IMR-90 (cell line): Measurements from ENCODE around the gene AKAP12. TPM values are rescaled to one million over a fixed set of nuclear protein-coding genes. Genes with fewer than 3 reads are reported as not detected.

Experiments used
- ATAC-seq: fragments of 200-7000 bp; cut with Tn5 transposase; 2 replicates; pipeline ENCODE4 v1.9.1; 2020; ENCODE audit warnings: low read depth, mild to moderate bottlenecking, moderate library complexity
- BruUV-seq: library from RNA; stranded (reverse); fragments of 400-500 nt; replicated peaks from 2 replicates; lab custom pipeline; 2021; lab: Mats Ljungman, UMichigan
- CTCF ChIA-PET: fragments of 300-600 bp; formaldehyde crosslinking; extraction: SDS; loops from one replicate; lab custom pipeline; 2021; ENCODE audit warnings: antibody characterized with exemption; lab: Yijun Ruan, JAX
- POLR2A ChIA-PET: fragments of 300-600 bp; sonication (Branson Sonifier 250); formaldehyde crosslinking; loops from one replicate; lab custom pipeline; 2022; ENCODE audit warnings: antibody characterized with exemption; ENCODE audit not compliant: unreplicated experiment; lab: Charles Lee
- DNase-seq: peaks from one replicate; pipeline ENCODE4 v3.0.0; 2013
- H2AFZ ChIP-seq: replicated peaks from 2 replicates; pipeline ENCODE3; 2013; ENCODE audit warnings: low read length, mild to moderate bottlenecking; ENCODE audit not compliant: poor library complexity
- H2AK5ac ChIP-seq: 2 replicates; pipeline ENCODE4 v1.6.1; 2013; ENCODE audit warnings: low read depth, low read length, inconsistent platforms
- H2AK9ac ChIP-seq: replicated peaks from 2 replicates; pipeline ENCODE3; 2013; ENCODE audit warnings: mild to moderate bottlenecking, low read depth, low read length, moderate library complexity; ENCODE audit not compliant: poor library complexity
- H2BK120ac ChIP-seq: 2 replicates; pipeline ENCODE4 v1.6.1; 2013; ENCODE audit warnings: low read depth, low read length, inconsistent platforms
- H2BK15ac ChIP-seq: 3 replicates; pipeline ENCODE4 v1.6.1; 2013; ENCODE audit warnings: low read depth, low read length, inconsistent platforms
- H2BK20ac ChIP-seq: 2 replicates; pipeline ENCODE4 v1.6.1; 2013; ENCODE audit warnings: low read depth, mild to moderate bottlenecking, inconsistent platforms, low read length, moderate library complexity
- H2BK5ac ChIP-seq: 2 replicates; pipeline ENCODE4 v1.6.1; 2013; ENCODE audit warnings: mild to moderate bottlenecking, low read depth, low read length, inconsistent platforms; ENCODE audit not compliant: poor library complexity, severe bottlenecking
- H3K14ac ChIP-seq: replicated peaks from 2 replicates; pipeline ENCODE4 v1.6.1; 2013; ENCODE audit warnings: low read depth, low read length, inconsistent platforms
- H3K18ac ChIP-seq: 2 replicates; pipeline ENCODE4 v1.6.1; 2013; ENCODE audit warnings: low read depth, low read length, control low read depth
- H3K23ac ChIP-seq: 2 replicates; pipeline ENCODE4 v1.6.1; 2013; ENCODE audit warnings: low read depth, low read length, inconsistent platforms
- H3K27ac ChIP-seq: 2 replicates; pipeline ENCODE4 v1.5.1; 2013; ENCODE audit warnings: mild to moderate bottlenecking, control low read depth, low read length; ENCODE audit not compliant: insufficient read depth
- H3K27me3 ChIP-seq: 2 replicates; pipeline ENCODE4 v1.6.1; 2013; ENCODE audit warnings: low read length; ENCODE audit not compliant: control insufficient read depth, insufficient read depth
- H3K36me3 ChIP-seq: 2 replicates; pipeline ENCODE4 v1.6.1; 2013; ENCODE audit warnings: low read length, mixed read lengths; ENCODE audit not compliant: control insufficient read depth, insufficient read depth
- H3K4ac ChIP-seq: 2 replicates; pipeline ENCODE4 v1.6.1; 2013; ENCODE audit warnings: low read depth, low read length, inconsistent platforms
- H3K4me1 ChIP-seq: 2 replicates; pipeline ENCODE4 v1.6.1; 2013; ENCODE audit warnings: low read length, mixed read lengths; ENCODE audit not compliant: control insufficient read depth, insufficient read depth
- H3K4me2 ChIP-seq: 2 replicates; pipeline ENCODE4 v1.6.1; 2013; ENCODE audit warnings: low read depth, mild to moderate bottlenecking, control low read depth, low read length, moderate library complexity
- H3K4me3 ChIP-seq: 2 replicates; pipeline ENCODE4 v1.5.1; 2013; ENCODE audit warnings: low read depth, mild to moderate bottlenecking, control low read depth, low read length, moderate library complexity; ENCODE audit not compliant: insufficient read depth
- H3K56ac ChIP-seq: 2 replicates; pipeline ENCODE4 v1.6.1; 2013; ENCODE audit warnings: low read length, inconsistent platforms; ENCODE audit not compliant: insufficient read depth; ENCODE audit errors: extremely low read depth
- H3K79me1 ChIP-seq, 2 experiments: 2 replicates each; pipeline ENCODE4 v1.6.1; 2013; ENCODE audit warnings: low read length in 2 of 2, inconsistent platforms in 1 of 2, low read depth in 1 of 2
- H3K9ac ChIP-seq: 2 replicates; pipeline ENCODE4 v1.6.1; 2013; ENCODE audit warnings: low read depth, low read length, control low read depth
- H3K9me1 ChIP-seq: 2 replicates; pipeline ENCODE4 v1.6.1; 2013; ENCODE audit warnings: low read length, inconsistent platforms; ENCODE audit not compliant: insufficient read depth
- H3K9me3 ChIP-seq: 2 replicates; pipeline ENCODE4 v1.6.1; 2013; ENCODE audit warnings: low read length; ENCODE audit not compliant: control insufficient read depth, insufficient read depth
- H4K20me1 ChIP-seq: 2 replicates; pipeline ENCODE4 v1.6.1; 2013; ENCODE audit warnings: low read length, inconsistent platforms; ENCODE audit not compliant: insufficient read depth
- H4K5ac ChIP-seq: 2 replicates; pipeline ENCODE4 v1.6.1; 2013; ENCODE audit warnings: mild to moderate bottlenecking, low read depth, low read length, control low read depth
- H4K8ac ChIP-seq, 2 experiments: 2 replicates each; pipeline ENCODE4 v1.6.1; 2013; ENCODE audit warnings: low read depth in 2 of 2, low read length in 2 of 2, control low read depth in 1 of 2, inconsistent platforms in 1 of 2
- H4K91ac ChIP-seq: 2 replicates; pipeline ENCODE4 v1.6.1; 2013; ENCODE audit warnings: low read depth, low read length, inconsistent platforms; ENCODE audit not compliant: insufficient read depth
- ELK1 ChIP-seq: fragments of 150-350 bp; IDR thresholded peaks from 2 replicates; pipeline ENCODE4 v1.6.1; 2016; ENCODE audit warnings: low read depth, mild to moderate bottlenecking, low read length, moderate library complexity, borderline replicate concordance
- SMC3 ChIP-seq: fragments of 150-350 bp; IDR thresholded peaks from 2 replicates; pipeline ENCODE4 v1.6.1; 2016; ENCODE audit warnings: low read depth, mild to moderate bottlenecking, antibody characterized with exemption, low read length, moderate library complexity
- WGBS, 2 experiments: methylation state at CpG; one replicate each; pipeline versions ENCODE4 v1.1.5 to v1.1.7; 2013; ENCODE audit warnings: missing lambda C conversion rate in 2 of 2; ENCODE audit not compliant: insufficient read length in 1 of 2; ENCODE audit errors: extremely low coverage in 2 of 2; 5-methylcytosine and 5-hydroxymethylcytosine counted together
- dilution Hi-C: fragments of 300-500 bp; cut with HindIII; formaldehyde crosslinking; loops from one replicate; pipeline ENCODE4 v1.14.3; 2018; ENCODE audit warnings: low sequenced_read_pairs; ENCODE audit not compliant: unreplicated experiment
- in situ Hi-C: fragments of 300-500 bp; cut with MboI; formaldehyde crosslinking; loops from 3 replicates; pipeline ENCODE4 v1.14.3; 2019; ENCODE audit warnings: low sequenced_read_pairs, inconsistent platforms, mixed read lengths
- intact Hi-C: fragments of 100-400 bp; cut with micrococcal nuclease; formaldehyde crosslinking; loops from 2 replicates; pipeline ENCODE4 v1.10.0; 2022
- polyA plus RNA-seq, 3 experiments: library from polyadenylated mRNA; depleted of rRNA; stranded (reverse); fragments of >200 nt; gene quantifications; 2 replicates each; pipeline ENCODE4 v1.2.3, GENCODE V29; 2012; ENCODE audit warnings: low replicate concordance in 1 of 3
- total RNA-seq: library from RNA; depleted of rRNA; stranded (reverse); fragments of >200 nt; gene quantifications from 2 replicates; pipeline ENCODE4 v1.2.3, GENCODE V29; 2012

AKAP12 gene
- total and polyA plus RNA-seq, 2 of the 4 experiments (the other 2 are of a cell fraction), result 56.0 to 118 TPM

GRCh38 chr6:151310279-151310678 is 70.5 kb downstream of the AKAP12 start:
- H2BK120ac ChIP-seq, result no peak overlapping the region
- H3K27ac ChIP-seq, result no peak overlapping the region
- no peak overlapping the region for H4K8ac ChIP-seq
- no peak overlapping the region for H3K4ac ChIP-seq
- WGBS, 2 experiments, result no CpG with 5 or more reads among the region's 12 CpGs
- intact Hi-C loops (no loop called here), dilution Hi-C loops (no loop called here), in situ Hi-C loops (no loop called here)
- BruUV-seq, result no TSS peak
- H2AK9ac ChIP-seq, result no peak overlapping the region
- H3K36me3 ChIP-seq, result peaks cover 6% of the 10 kb centered on the region
- no peak overlapping the region for H2BK15ac ChIP-seq
- H3K9me1 ChIP-seq, result no peaks in the 10 kb centered on the region
- H3K56ac ChIP-seq, result no peak overlapping the region
- no peak overlapping the region for H3K14ac ChIP-seq
- H3K9ac ChIP-seq, result no peak overlapping the region
- H3K4me2 ChIP-seq, result no peak overlapping the region
- H2BK5ac ChIP-seq, result no peak overlapping the region
- H2BK20ac ChIP-seq, result no peak overlapping the region
- peaks cover 1% of the 10 kb centered on the region; the same call in 1 of the 2 replicates for H3K4me1 ChIP-seq
- POLR2A ChIA-PET, result no interaction called here
- CTCF ChIA-PET, result interaction anchor here (1.1 kb wide), 1 partner anchor 69 kb away, joined by 6 read pairs; no protein-coding TSS in a partner anchor
- no peak for DNase-seq
- no peak overlapping the region for H3K4me3 ChIP-seq
- no peak for ATAC-seq
- H3K9me3 ChIP-seq, result no peaks in the 10 kb centered on the region
- H2AFZ ChIP-seq, result no peak overlapping the region
- no peak overlapping the region for H2AK5ac ChIP-seq
- H4K91ac ChIP-seq, result no peak overlapping the region
- no peak overlapping the region for H3K23ac ChIP-seq
- no peak overlapping the region for H3K18ac ChIP-seq
- no peaks in the 10 kb centered on the region for H3K27me3 ChIP-seq
- no peak for TF ChIP-seq SMC3
- TF ChIP-seq ELK1, result no peak
- H3K79me1 ChIP-seq, result peaks cover 0 to 4% of the 10 kb centered on the region in 2 experiments; a peak in 1 of 4 replicates
- no peaks in the 10 kb centered on the region for H4K20me1 ChIP-seq
- no peak overlapping the region for H4K5ac ChIP-seq
